MG63 (cell line): Measurements from ENCODE around the gene WFIKKN2. TPM values are rescaled to one million over a fixed set of nuclear protein-coding genes. Genes with fewer than 3 reads are reported as not detected.

Experiments used
- DNase-seq: peaks from one replicate; pipeline ENCODE4 v3.0.0-alpha.2; 2020
- H3K27me3 ChIP-seq: fragments of 250-450 bp; sonication (Bioruptor Pico); 2 replicates; pipeline ENCODE4 v1.5.1; 2020; ENCODE audit warnings: mild to moderate bottlenecking, moderate library complexity
- H3K36me3 ChIP-seq: fragments of 250-450 bp; sonication (Bioruptor Pico); 2 replicates; pipeline ENCODE4 v1.5.1; 2020; ENCODE audit warnings: mild to moderate bottlenecking, moderate library complexity
- H3K4me3 ChIP-seq: fragments of 250-450 bp; sonication (Bioruptor Pico); 2 replicates; pipeline ENCODE4 v1.5.1; 2020; ENCODE audit warnings: mild to moderate bottlenecking, moderate library complexity
- H3K9me3 ChIP-seq: fragments of 250-450 bp; sonication (Bioruptor Pico); 2 replicates; pipeline ENCODE4 v1.5.1; 2020; ENCODE audit warnings: mild to moderate bottlenecking, moderate library complexity
- total RNA-seq: library from RNA; depleted of rRNA; stranded (reverse); fragments of >200 nt; shearing (Covaris generic); gene quantifications from 2 replicates; pipeline ENCODE4 v1.2.3, GENCODE V29; 2014; ENCODE audit warnings: low replicate concordance

The WFIKKN2 gene
- total RNA-seq, 1 experiment from 2014 or later = not detected

DNA sequence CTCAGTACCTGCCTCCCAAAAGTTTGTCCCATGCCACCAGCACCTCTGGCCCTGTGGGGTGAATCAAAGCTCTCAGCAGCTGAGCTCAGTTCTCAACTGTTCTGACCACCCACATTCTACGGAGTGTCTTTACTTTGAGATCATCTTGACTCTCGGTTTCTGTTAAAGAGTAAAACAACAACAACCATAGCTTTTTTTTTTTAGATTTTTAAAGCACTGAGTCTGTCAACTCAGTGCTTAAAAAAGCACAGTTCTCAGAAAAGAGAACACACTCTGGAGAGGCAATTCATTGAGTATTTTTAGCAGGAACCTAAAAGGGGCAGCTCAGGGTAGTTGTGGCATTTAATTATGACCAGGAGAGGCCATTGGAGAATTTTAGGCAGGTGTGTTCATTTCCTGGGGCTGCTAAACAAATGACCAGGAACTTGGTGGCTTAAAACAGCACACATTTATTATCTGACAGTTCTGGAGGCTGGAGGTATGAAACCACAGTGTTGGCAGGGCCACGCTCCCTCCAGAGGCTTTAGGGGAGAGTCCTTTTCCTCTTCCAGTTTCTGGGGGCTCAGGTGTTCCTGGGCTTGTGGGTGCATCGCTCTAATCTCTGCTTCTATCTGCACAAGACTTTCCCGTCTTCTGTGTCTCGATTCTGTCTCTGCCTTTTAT is 6.7 kb upstream of the WFIKKN2 start:
- no peaks in the 10 kb centered on the region for H3K36me3 ChIP-seq
- H3K27me3 ChIP-seq = no peaks in the 10 kb centered on the region
- H3K9me3 ChIP-seq = peaks cover 2% of the 10 kb centered on the region; the same call in 1 of the 2 replicates
- no peak overlapping the region for H3K4me3 ChIP-seq
- DNase-seq = no peak

DNA sequence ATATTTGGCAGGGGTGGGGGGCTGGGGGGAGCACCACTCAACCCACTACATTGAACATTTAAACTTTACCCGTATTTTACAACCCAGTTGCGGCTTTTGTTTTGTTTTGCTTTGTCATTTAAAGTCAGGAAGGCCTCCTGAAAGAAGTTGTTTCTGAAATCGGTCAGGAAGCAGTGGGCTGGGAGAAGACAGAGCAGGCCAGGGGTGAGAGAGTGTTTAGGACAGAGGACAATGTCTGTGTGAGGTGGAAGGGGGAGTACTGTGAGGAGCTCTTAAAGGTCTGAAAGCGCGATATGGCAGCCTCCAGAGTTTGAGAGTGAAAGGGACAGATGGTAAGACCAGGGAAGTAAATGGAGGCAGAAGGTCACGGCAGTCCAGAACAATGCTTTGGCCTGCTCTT is 6.1 kb upstream of the WFIKKN2 start:
- no peaks in the 10 kb centered on the region for H3K27me3 ChIP-seq
- H3K9me3 ChIP-seq = peaks cover 2% of the 10 kb centered on the region; the same call in 1 of the 2 replicates
- DNase-seq = no peak
- no peak overlapping the region for H3K4me3 ChIP-seq
- H3K36me3 ChIP-seq = no peaks in the 10 kb centered on the region

DNA sequence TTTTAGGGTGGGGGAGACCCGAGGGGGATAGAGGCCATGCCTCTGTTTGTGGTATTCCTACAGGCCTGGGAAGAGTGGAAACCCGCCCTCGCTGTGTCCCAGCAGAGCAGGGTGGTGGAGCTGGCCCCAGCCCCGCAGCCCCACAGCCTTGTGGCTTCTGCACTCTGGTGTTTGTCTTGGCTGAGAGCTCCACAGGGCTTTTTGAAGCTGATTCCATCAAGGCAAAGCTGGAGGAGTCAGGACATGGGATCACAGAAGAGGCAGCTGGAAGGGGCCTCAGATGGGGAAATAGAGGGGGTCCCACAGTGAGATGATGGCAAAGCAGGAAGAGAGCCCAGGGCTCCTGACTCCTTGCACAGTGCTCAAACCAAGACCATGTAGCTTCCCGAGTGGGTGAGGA is 5.0 kb upstream of the WFIKKN2 start:
- H3K9me3 ChIP-seq = no peaks in the 10 kb centered on the region
- no peaks in the 10 kb centered on the region for H3K27me3 ChIP-seq
- DNase-seq = no peak
- no peak overlapping the region for H3K4me3 ChIP-seq
- H3K36me3 ChIP-seq = no peaks in the 10 kb centered on the region

DNA sequence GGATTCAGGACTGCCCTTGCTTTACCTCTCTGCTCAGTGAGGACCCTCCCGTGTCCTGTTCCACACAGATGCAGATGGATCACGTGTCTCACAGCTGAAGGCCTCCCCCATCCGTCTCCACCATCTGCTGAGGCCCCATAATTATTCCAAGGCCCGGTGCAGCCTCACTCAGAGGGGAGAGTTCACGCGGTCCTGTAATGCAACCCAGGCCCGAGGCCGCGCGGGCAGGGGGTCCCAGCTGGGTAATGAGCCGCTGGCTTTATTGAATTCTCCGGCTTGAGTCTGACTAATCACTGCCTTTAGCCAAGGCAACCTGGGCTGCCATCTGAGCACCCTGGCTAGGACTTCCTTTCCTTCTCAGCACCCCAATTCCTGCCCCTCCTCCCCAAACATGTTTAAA is 4.4 kb upstream of the WFIKKN2 start:
- Histone ChIP-seq H3K4me3 (no peak overlapping the region), H3K27me3 (no peaks in the 10 kb centered on the region), H3K36me3 (no peaks in the 10 kb centered on the region), H3K9me3 (no peaks in the 10 kb centered on the region)
- no peak for DNase-seq

DNA sequence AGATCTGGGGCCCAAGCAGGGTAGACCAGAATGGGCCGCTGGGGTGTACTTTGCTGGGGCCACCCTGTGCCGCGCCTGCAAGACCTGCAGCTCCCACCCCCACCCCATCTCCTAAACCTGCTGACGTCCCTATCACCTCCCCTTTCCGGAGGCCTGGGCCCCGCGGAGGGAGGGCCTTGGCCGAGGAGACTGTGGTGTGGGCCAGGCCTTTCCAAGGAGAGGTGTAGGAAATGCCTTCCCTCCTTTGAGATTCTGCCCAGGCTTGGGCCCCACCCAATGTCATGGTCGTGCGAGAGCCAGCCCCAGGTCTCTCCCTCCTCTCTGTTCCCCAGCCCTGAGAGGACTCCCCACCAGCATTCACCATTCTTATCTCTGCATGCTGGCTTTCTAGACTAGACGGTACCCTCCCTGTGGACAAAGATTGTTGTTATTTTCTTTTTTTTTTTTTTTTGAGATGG is 3.9 kb upstream of the WFIKKN2 start:
- H3K4me3 ChIP-seq = no peak overlapping the region
- no peaks in the 10 kb centered on the region for H3K36me3 ChIP-seq
- DNase-seq = no peak
- no peaks in the 10 kb centered on the region for H3K9me3 ChIP-seq
- no peaks in the 10 kb centered on the region for H3K27me3 ChIP-seq

DNA sequence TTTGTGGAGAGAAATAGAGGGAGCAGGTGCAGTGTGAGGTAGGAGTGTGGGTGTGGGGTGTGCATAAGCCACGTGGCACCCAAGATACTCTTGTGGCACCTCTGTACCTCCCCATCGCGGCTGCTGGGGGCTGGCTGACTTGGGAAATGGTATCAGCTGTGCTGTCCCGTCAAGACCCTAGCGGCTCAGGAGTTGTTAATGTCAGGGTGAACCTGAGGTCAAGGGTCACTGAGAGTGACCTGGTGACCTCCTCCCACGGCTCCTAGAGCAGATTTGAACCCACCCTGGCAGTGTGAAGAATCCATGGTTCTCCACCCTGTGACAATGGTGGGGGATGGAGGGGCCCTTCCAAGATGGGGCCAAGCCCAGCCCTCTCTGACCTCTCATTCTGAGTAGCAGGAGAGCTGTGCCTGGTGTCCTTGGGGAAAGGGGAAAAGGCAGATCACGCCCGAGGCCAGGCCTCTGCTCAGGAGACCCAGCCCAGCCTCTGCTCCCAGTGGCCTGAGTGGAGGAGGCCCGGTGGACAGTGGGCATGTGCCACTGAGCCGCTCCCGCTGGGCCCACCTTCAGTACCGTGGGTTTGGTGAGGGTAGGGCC is 3.0 kb upstream of the WFIKKN2 start:
- H3K36me3 ChIP-seq = no peaks in the 10 kb centered on the region
- no peak overlapping the region for H3K4me3 ChIP-seq
- no peak for DNase-seq

DNA sequence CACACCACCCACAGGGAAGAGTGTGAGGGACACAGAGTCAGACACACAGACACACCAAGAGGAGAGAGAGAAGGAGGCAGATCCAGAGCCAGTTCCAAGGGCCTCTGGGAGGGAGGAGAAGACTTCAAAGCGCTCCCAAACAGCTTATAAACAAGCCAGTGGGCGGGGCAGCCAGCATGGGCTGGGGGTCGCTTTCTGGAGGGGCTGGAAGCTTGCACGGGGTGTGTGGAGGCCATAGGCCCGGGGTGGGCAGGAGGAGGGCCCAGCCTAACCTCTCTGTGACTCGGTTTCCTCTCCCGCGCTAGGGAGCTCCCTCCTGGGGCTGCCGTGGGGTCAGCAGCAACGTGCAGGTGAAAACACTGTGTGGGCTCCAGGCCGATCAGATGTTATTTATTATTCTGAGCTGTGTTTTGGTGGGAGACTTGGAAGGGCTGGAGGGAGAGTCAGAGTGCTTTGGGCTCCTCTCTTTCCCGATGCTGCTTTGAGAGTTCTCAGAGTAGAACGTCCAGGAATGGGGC is 2.5 kb upstream of the WFIKKN2 start:
- H3K9me3 ChIP-seq = no peaks in the 10 kb centered on the region
- no peak for DNase-seq

More for the DNA sequence above, 3.0 kb upstream of the WFIKKN2 start:
- no peaks in the 10 kb centered on the region for H3K9me3 ChIP-seq
- no peaks in the 10 kb centered on the region for H3K27me3 ChIP-seq

DNA sequence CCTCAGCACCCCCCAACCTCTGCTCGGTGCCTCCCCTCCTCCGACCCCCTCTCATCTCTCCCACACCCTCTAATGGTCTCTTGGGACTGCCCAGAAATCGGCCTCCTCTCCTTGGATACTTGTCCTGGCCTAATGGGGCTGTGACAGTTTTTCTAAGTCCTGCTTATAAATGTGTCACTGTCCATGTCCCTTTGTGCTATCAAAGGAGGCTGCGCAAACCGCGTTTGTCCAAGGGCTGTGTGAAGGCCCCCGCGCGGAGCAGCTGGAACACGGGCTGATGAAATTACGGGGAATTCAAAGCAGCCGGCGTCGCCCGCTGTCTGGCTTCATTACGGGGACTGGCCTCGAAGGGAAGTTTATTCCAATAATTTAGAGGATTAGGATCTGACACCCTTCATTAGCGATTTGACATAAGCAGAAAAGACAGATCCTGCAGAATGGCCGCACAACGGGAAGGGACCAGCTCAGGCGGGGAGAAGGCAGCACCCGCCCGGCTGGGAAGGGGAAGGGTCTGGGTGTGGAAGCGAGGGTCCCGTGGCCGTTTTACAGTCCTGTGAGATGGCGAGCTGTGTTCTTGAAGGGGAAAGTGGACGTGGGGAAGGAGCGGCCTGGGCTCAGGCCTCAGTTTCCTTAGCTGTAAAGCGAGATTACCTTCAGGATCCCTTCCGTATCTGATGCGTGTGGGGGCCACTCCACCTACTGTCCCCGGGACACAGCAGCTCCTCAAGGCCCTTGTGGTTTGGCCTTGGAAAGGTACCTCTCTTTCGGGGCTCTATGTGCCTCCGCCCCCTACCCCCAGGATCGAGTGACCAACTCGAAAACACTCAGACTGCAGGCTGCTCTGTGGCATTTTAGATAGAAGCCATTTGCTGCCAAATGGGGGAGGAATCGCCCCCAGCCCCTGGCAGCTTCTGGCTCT is 1.6 kb upstream of the WFIKKN2 start:
- Histone ChIP-seq H3K9me3 (no peaks in the 10 kb centered on the region), H3K27me3 (no peaks in the 10 kb centered on the region), H3K4me3 (no peak overlapping the region), H3K36me3 (no peaks in the 10 kb centered on the region)
- DNase-seq = no peak

More for the DNA sequence above, 2.5 kb upstream of the WFIKKN2 start:
- no peaks in the 10 kb centered on the region for H3K36me3 ChIP-seq
- H3K27me3 ChIP-seq = no peaks in the 10 kb centered on the region
- H3K4me3 ChIP-seq = no peak overlapping the region

- no peak for DNase-seq
- Histone ChIP-seq H3K36me3 (no peaks in the 10 kb centered on the region), H3K27me3 (no peaks in the 10 kb centered on the region), H3K9me3 (no peaks in the 10 kb centered on the region), H3K4me3 (no peak overlapping the region)
These were observed 721 bp upstream of the WFIKKN2 start for GRCh38 chr17:50834429-50835300.

DNA sequence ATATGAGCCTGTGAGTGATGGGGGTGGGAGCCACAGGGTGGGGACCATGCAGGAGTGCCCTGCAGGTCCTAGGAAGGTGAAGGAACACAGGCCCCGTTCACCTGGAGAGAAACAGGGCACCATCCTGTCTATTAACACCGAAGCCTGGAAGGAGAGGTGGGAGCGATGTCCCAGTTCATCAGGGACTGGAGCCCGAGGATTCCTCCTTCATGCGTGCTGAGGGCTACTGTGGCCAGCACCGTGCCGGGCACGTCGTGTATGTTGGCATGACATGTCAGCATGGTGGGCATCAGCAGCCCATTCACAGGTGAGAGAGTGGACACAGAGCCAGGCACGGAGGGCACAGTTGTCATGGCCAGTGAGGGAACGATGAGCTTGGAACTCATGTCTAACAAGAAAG is 1.4 kb downstream of the WFIKKN2 start:
- Histone ChIP-seq H3K9me3 (no peaks in the 10 kb centered on the region), H3K4me3 (no peak overlapping the region), H3K36me3 (no peaks in the 10 kb centered on the region)

DNA sequence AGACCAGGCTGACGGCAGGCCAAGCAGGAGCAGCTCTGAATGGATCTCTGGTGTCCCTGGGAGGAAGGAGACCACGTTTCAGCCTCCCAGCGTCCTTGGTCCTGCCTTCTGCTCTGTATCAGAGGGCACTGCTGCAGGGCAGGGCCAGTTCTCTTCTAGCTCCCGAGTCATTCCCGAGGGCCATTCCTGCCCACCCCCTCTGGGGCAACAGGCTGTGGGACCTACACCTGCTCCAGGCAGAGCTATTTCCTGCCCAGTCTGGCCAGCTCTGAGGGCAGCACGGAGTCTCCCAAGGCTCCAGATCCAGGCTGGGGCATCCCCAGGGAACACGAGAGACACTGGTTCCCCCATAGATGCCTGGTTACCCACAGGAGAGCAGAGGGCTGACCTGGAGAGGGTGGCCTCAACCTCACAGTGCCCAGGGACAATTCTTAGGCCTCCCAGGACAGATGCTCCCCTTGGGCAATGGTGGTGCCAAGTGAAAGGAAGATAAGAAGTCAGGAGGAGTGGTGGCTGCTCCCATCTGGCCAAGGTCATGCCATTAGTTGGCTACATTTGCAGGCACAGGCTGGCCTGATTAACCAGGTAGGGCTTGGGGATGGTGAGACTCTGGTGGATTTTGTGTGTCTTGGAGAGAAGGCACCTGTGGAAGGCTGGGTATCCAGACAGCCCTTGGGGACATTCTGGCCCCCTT is 2.0 kb downstream of the WFIKKN2 start:
- no peaks in the 10 kb centered on the region for H3K27me3 ChIP-seq
- H3K4me3 ChIP-seq = no peak overlapping the region
- H3K9me3 ChIP-seq = no peaks in the 10 kb centered on the region
- H3K36me3 ChIP-seq = no peaks in the 10 kb centered on the region
- DNase-seq = no peak

More for the DNA sequence above, 1.4 kb downstream of the WFIKKN2 start:
- H3K27me3 ChIP-seq = no peaks in the 10 kb centered on the region
- no peak for DNase-seq

DNA sequence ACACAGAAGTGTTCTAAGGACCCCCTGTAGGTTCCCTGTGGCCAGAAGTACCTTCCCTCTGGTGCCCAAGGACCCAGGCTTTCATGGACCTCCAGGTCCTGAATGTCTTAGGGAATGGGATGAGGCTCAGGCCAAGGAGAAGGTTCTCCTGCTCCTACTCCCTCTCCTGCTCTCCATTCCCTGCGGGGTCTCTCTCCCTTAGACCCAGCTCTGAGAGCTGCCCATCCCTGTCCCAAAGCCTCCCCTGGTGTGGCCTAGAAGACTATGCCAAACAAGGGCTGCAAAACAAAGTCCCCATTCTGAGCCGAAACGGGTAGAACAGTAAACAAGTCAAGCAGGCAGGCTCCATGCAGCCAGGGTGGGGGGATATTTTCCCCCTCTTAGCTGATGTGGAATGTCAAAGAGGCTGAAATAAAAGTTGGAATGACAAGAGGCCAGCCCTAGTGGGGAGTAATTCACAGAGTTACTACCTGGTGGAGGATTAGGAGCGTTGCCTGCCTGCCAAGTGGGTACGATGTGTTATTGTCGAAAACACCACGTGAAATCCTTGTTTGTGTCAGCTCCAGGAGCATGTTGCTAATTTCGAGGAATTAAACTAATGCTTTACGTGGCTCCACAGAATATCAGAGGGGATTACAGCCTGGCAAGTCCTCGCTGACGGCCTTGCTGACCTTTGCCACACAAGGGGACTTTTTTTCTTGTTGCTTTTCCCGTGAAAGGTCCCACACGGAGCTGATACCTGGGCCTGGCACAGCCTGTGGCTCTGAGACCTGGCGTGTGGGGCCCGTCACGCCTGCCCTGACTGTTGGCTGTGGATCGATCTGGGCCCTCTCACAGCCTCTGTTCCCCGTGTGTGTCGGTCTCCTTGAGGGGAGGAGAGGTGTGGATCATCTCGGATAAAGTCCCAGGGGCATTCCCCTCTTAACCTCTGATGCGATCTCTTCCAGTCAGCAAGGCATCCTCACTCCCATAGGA is 2.9 kb downstream of the WFIKKN2 start:
- Histone ChIP-seq H3K36me3 (no peaks in the 10 kb centered on the region), H3K9me3 (no peaks in the 10 kb centered on the region), H3K27me3 (no peaks in the 10 kb centered on the region), H3K4me3 (no peak overlapping the region)
- DNase-seq = no peak

DNA sequence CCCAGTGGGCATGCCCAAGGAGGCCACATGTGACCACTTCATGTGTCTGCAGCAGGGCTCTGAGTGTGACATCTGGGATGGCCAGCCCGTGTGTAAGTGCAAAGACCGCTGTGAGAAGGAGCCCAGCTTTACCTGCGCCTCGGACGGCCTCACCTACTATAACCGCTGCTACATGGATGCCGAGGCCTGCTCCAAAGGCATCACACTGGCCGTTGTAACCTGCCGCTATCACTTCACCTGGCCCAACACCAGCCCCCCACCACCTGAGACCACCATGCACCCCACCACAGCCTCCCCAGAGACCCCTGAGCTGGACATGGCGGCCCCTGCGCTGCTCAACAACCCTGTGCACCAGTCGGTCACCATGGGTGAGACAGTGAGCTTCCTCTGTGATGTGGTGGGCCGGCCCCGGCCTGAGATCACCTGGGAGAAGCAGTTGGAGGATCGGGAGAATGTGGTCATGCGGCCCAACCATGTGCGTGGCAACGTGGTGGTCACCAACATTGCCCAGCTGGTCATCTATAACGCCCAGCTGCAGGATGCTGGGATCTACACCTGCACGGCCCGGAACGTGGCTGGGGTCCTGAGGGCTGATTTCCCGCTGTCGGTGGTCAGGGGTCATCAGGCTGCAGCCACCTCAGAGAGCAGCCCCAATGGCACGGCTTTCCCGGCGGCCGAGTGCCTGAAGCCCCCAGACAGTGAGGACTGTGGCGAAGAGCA is 4.4 kb downstream of the WFIKKN2 start:
- no peak for DNase-seq
- Histone ChIP-seq H3K27me3 (no peaks in the 10 kb centered on the region), H3K9me3 (no peaks in the 10 kb centered on the region), H3K36me3 (no peaks in the 10 kb centered on the region), H3K4me3 (no peak overlapping the region)

- no peak for DNase-seq
- H3K9me3 ChIP-seq = no peaks in the 10 kb centered on the region
- no peaks in the 10 kb centered on the region for H3K27me3 ChIP-seq
- H3K4me3 ChIP-seq = no peak overlapping the region
- H3K36me3 ChIP-seq = no peaks in the 10 kb centered on the region
These were observed 5.0 kb downstream of the WFIKKN2 start for GRCh38 chr17:50840311-50840851.
